GM23338 (cell line): ENCODE results near the gene RBCK1. TPM values are rescaled to one million over a fixed set of nuclear protein-coding genes. Genes with fewer than 3 reads are reported as not detected.

Experiments
- ATAC-seq: fragments of 200-7000 bp; cut with Tn5 transposase; 3 replicates; pipeline ENCODE4 v1.9.1; 2020
- DNase-seq: peaks from one replicate; pipeline ENCODE4 v3.0.0-alpha.2; 2015; ENCODE audit warnings: low spot score
- H2AFZ ChIP-seq: fragments of 200-600 bp; sonication (generic); 2 replicates; pipeline ENCODE4 v1.8.0; 2016; ENCODE audit warnings: antibody characterized with exemption, mild to moderate bottlenecking, moderate library complexity
- H3F3A ChIP-seq: fragments of 200-600 bp; sonication (generic); replicated peaks from 2 replicates; pipeline ENCODE4 v1.8.0; 2017; ENCODE audit warnings: antibody characterized with exemption, mixed run types, low read depth
- H3K27ac ChIP-seq: fragments of 200-600 bp; sonication (generic); 2 replicates; pipeline ENCODE4 v1.6.1; 2016; ENCODE audit warnings: low read depth
- H3K27me3 ChIP-seq: fragments of 200-600 bp; sonication (generic); 2 replicates; pipeline ENCODE4 v1.8.0; 2016; ENCODE audit warnings: mild to moderate bottlenecking, mixed run types, moderate library complexity; ENCODE audit not compliant: insufficient read depth
- H3K36me3 ChIP-seq: fragments of 200-600 bp; sonication (generic); 2 replicates; pipeline ENCODE4 v1.8.0; 2016; ENCODE audit warnings: mild to moderate bottlenecking; ENCODE audit not compliant: insufficient read depth
- H3K4me1 ChIP-seq: fragments of 200-600 bp; sonication (generic); 2 replicates; pipeline ENCODE4 v1.8.0; 2016; ENCODE audit warnings: mild to moderate bottlenecking, moderate library complexity; ENCODE audit not compliant: insufficient read depth
- H3K4me2 ChIP-seq: fragments of 200-600 bp; sonication (generic); 2 replicates; pipeline ENCODE4 v1.7.1; 2017; ENCODE audit warnings: mixed run types
- H3K4me3 ChIP-seq: fragments of 200-600 bp; sonication (generic); 2 replicates; pipeline ENCODE4 v1.6.1; 2016; ENCODE audit warnings: mixed run types
- H3K79me2 ChIP-seq: fragments of 200-600 bp; sonication (generic); replicated peaks from 2 replicates; pipeline ENCODE4 v1.8.0; 2017; ENCODE audit warnings: mild to moderate bottlenecking; ENCODE audit not compliant: insufficient read depth
- H3K9me2 ChIP-seq: fragments of 200-600 bp; sonication (generic); 2 replicates; pipeline ENCODE4 v1.8.0; 2017; ENCODE audit not compliant: insufficient read depth
- H4K20me1 ChIP-seq: fragments of 200-600 bp; sonication (generic); replicated peaks from 2 replicates; pipeline ENCODE4 v1.8.0; 2017; ENCODE audit warnings: mild to moderate bottlenecking; ENCODE audit not compliant: insufficient read depth
- H3K27ac Mint-ChIP-seq: 2 replicates; pipeline ENCODE4 v1.8.0; 2020; ENCODE audit warnings: inconsistent platforms, mild to moderate bottlenecking, moderate library complexity, mixed read lengths
- H3K27me3 Mint-ChIP-seq: 3 replicates; pipeline ENCODE4 v1.8.0; 2022; ENCODE audit warnings: low read depth, mild to moderate bottlenecking, moderate library complexity, mixed read lengths, inconsistent platforms; ENCODE audit not compliant: insufficient read depth, poor library complexity
- H3K36me3 Mint-ChIP-seq: 3 replicates; pipeline ENCODE4 v1.8.0; 2021; ENCODE audit warnings: low read depth, mild to moderate bottlenecking, inconsistent platforms, moderate library complexity, mixed read lengths
- H3K4me1 Mint-ChIP-seq: 3 replicates; pipeline ENCODE4 v1.8.0; 2020; ENCODE audit warnings: mild to moderate bottlenecking, inconsistent platforms, mixed read lengths
- H3K4me3 Mint-ChIP-seq: 3 replicates; pipeline ENCODE4 v1.8.0; 2021; ENCODE audit warnings: moderate library complexity, mild to moderate bottlenecking, inconsistent platforms, mixed read lengths
- H3K9me3 Mint-ChIP-seq: 3 replicates; pipeline ENCODE4 v1.8.0; 2020; ENCODE audit warnings: moderate library complexity, mild to moderate bottlenecking, inconsistent platforms, mixed read lengths
- JUNB ChIP-seq: IDR thresholded peaks from one replicate; pipeline ENCODE4 v1.6.1; 2016; ENCODE audit warnings: antibody characterized with exemption; ENCODE audit not compliant: unreplicated experiment
- POLR2AphosphoS5 ChIP-seq: IDR thresholded peaks from 2 replicates; pipeline ENCODE4 v1.6.1; 2016; ENCODE audit warnings: antibody characterized with exemption, low read depth
- ZNF114 ChIP-seq: fragments of 250-450 bp; sonication (Bioruptor Pico); IDR thresholded peaks from 2 replicates; pipeline ENCODE4 v1.5.0; 2020; ENCODE audit warnings: mild to moderate bottlenecking, moderate library complexity
- ZNF462 ChIP-seq: fragments of 250-450 bp; sonication (Bioruptor Pico); IDR thresholded peaks from 2 replicates; pipeline ENCODE4 v1.5.0; 2020; ENCODE audit warnings: mild to moderate bottlenecking, moderate library complexity
- polyA plus RNA-seq: library from polyadenylated mRNA; unstranded; fragments of >200 nt; fragmentation: Nextera tagmentation; extraction: Ambion mirVana; gene quantifications from 2 replicates; pipeline ENCODE4 v1.2.1, GENCODE V29; 2016
- total RNA-seq: library from RNA; depleted of rRNA; stranded (reverse); fragments of >200 nt; shearing (Covaris generic); gene quantifications from 2 replicates; pipeline ENCODE4 v1.2.3, GENCODE V29; 2014

RBCK1 gene
- total and polyA plus RNA-seq, 2 experiments from 2014 or later = 52.6 to 56.8 TPM

- H3K4me3 Mint-ChIP-seq = no peak overlapping the region
- ATAC-seq (peak; percentile 89), DNase-seq (peak; percentile 41)
- H3K4me2 ChIP-seq = peak overlapping the region; percentile 32
- TF ChIP-seq POLR2AphosphoS5 (0 out of 2 replicates have a peak, but pooled peaks have one; percentile 31), JUNB (no peak)
- H3K4me1 Mint-ChIP-seq = peaks cover 18% of the 10 kb centered on the region
- peaks cover 3% of the 10 kb centered on the region; the same call in 1 of the 3 replicates for H3K9me3 Mint-ChIP-seq
- no peak overlapping the region for H3K27ac ChIP-seq
- peaks cover 11% of the 10 kb centered on the region for H3K27me3 Mint-ChIP-seq
- H3K4me1 ChIP-seq = peaks cover 7% of the 10 kb centered on the region
- peak overlapping the region; percentile 64 for H2AFZ ChIP-seq
- no peaks in the 10 kb centered on the region for H3K9me2 ChIP-seq
- no peaks in the 10 kb centered on the region for H4K20me1 ChIP-seq
- no peaks in the 10 kb centered on the region for H3K27me3 ChIP-seq
- H3K36me3 Mint-ChIP-seq = peaks cover 14% of the 10 kb centered on the region; the same call in 2 of the 3 replicates
- H3K27ac Mint-ChIP-seq = peak overlapping the region; percentile 81
- no peak overlapping the region for H3K4me3 ChIP-seq
- no peaks in the 10 kb centered on the region for H3K36me3 ChIP-seq
- no peaks in the 10 kb centered on the region for H3K79me2 ChIP-seq
- H3F3A ChIP-seq = no peaks in the 10 kb centered on the region
These were observed 7.4 kb upstream of the RBCK1 start for GRCh38 chr20:400454-401275.

GRCh38 chr20:401682-402495, 6.2 kb upstream of the RBCK1 start:
- H2AFZ ChIP-seq = no peak overlapping the region
- no peak overlapping the region for H3K4me3 Mint-ChIP-seq
- H3K4me1 Mint-ChIP-seq = peaks cover 21% of the 10 kb centered on the region
- H3K9me2 ChIP-seq = no peaks in the 10 kb centered on the region
- no peaks in the 10 kb centered on the region for H3K27me3 ChIP-seq
- H3K4me3 ChIP-seq = no peak overlapping the region
- TF ChIP-seq ZNF462 (CRISPR knock-in tag) (no peak), ZNF114 (CRISPR knock-in tag) (no peak)
- peaks cover 11% of the 10 kb centered on the region for H3K27me3 Mint-ChIP-seq
- peaks cover 3% of the 10 kb centered on the region; the same call in 1 of the 2 replicates for H3F3A ChIP-seq
- H3K36me3 ChIP-seq = no peaks in the 10 kb centered on the region
- DNase-seq (no peak), ATAC-seq (no peak)
- H3K27ac ChIP-seq = no peak overlapping the region
- H3K79me2 ChIP-seq = no peaks in the 10 kb centered on the region
- H3K27ac Mint-ChIP-seq = peak overlapping the region; percentile 11; the same call in 1 of the 2 replicates
- peaks cover 3% of the 10 kb centered on the region; the same call in 2 of the 3 replicates for H3K9me3 Mint-ChIP-seq
- peaks cover 11% of the 10 kb centered on the region for H3K4me1 ChIP-seq
- H4K20me1 ChIP-seq = no peaks in the 10 kb centered on the region
- no peak overlapping the region for H3K4me2 ChIP-seq
- peaks cover 11% of the 10 kb centered on the region for H3K36me3 Mint-ChIP-seq
